HFFc6 (cell line): ENCODE measurements around the gene KLK15. TPM values are rescaled to one million over a fixed set of nuclear protein-coding genes. Genes with fewer than 3 reads are reported as not detected.

Experiments used
- DNase-seq: peaks from one replicate; pipeline ENCODE4 v3.0.0-alpha.2; 2018
- H3K27ac Mint-ChIP-seq: 2 replicates; pipeline ENCODE4 v1.8.0; 2020; ENCODE audit warnings: mild to moderate bottlenecking, mixed read lengths
- H3K27me3 Mint-ChIP-seq: 2 replicates; pipeline ENCODE4 v1.8.0; 2021; ENCODE audit warnings: mild to moderate bottlenecking, moderate library complexity, mixed read lengths; ENCODE audit not compliant: insufficient read depth
- H3K36me3 Mint-ChIP-seq: 2 replicates; pipeline ENCODE4 v1.8.0; 2021; ENCODE audit warnings: low read depth, mixed read lengths
- H3K4me1 Mint-ChIP-seq: 2 replicates; pipeline ENCODE4 v1.8.0; 2020; ENCODE audit warnings: low read depth, mixed read lengths
- H3K4me3 Mint-ChIP-seq: 2 replicates; pipeline ENCODE4 v1.8.0; 2020; ENCODE audit warnings: mild to moderate bottlenecking, moderate library complexity, mixed read lengths
- H3K9me3 Mint-ChIP-seq: 2 replicates; pipeline ENCODE4 v1.8.0; 2020; ENCODE audit warnings: mild to moderate bottlenecking, mixed read lengths
- CTCF ChIP-seq: fragments of 200-600 bp; sonication (generic); IDR thresholded peaks from 2 replicates; pipeline ENCODE4 v1.5.0; 2021; ENCODE audit warnings: antibody characterized with exemption, mild to moderate bottlenecking
- total RNA-seq, 6 experiments: library from RNA; stranded (reverse); fragmentation: NEBNext Ultra II Directional; extraction: Animal tissue kit (Norgen Biotek cat#: 25700); gene quantifications; 2 replicates in 1 of 6; 3 replicates in 5 of 6; pipeline ENCODE4 v1.2.3, GENCODE V29; 2021

The KLK15 gene
- total RNA-seq, 6 experiments from 2014 or later: not detected

- 0 out of 2 replicates have a peak, but pooled peaks cover 3% of the 10 kb centered on the region for H3K36me3 Mint-ChIP-seq
- no peaks in the 10 kb centered on the region for H3K4me1 Mint-ChIP-seq
- H3K4me3 Mint-ChIP-seq: no peak overlapping the region
- H3K27ac Mint-ChIP-seq: peak overlapping the region; percentile 46; the same call in 1 of the 2 replicates
- no peak for DNase-seq
- no peak for TF ChIP-seq CTCF
- H3K9me3 Mint-ChIP-seq: no peaks in the 10 kb centered on the region; the same call in 1 of the 2 replicates
- peaks cover 10% of the 10 kb centered on the region for H3K27me3 Mint-ChIP-seq
Observed at GRCh38 chr19:50794074-50794875, 39.1 kb downstream of the KLK15 start.

- H3K4me3 Mint-ChIP-seq: no peak overlapping the region
- H3K27me3 Mint-ChIP-seq: peaks cover 10% of the 10 kb centered on the region
- H3K36me3 Mint-ChIP-seq: 0 out of 2 replicates have a peak, but pooled peaks cover 3% of the 10 kb centered on the region
- H3K9me3 Mint-ChIP-seq: no peaks in the 10 kb centered on the region; the same call in 1 of the 2 replicates
- DNase-seq: no peak
- H3K4me1 Mint-ChIP-seq: no peaks in the 10 kb centered on the region
- TF ChIP-seq CTCF: no peak
- no peak overlapping the region for H3K27ac Mint-ChIP-seq
Observed at GRCh38 chr19:50793558-50794065, 39.8 kb downstream of the KLK15 start.

GRCh38 chr19:50792272-50793250 is 40.8 kb downstream of the KLK15 start:
- H3K4me3 Mint-ChIP-seq: no peak overlapping the region
- no peak for DNase-seq

GRCh38 chr19:50791594-50792271 is 41.6 kb downstream of the KLK15 start:
- H3K4me1 Mint-ChIP-seq: no peaks in the 10 kb centered on the region
- no peaks in the 10 kb centered on the region; the same call in 1 of the 2 replicates for H3K9me3 Mint-ChIP-seq
- H3K36me3 Mint-ChIP-seq: 0 out of 2 replicates have a peak, but pooled peaks cover 3% of the 10 kb centered on the region
- H3K27ac Mint-ChIP-seq: no peak overlapping the region
- peaks cover 7% of the 10 kb centered on the region for H3K27me3 Mint-ChIP-seq
- DNase-seq: no peak
- H3K4me3 Mint-ChIP-seq: no peak overlapping the region; the same call in 1 of the 2 replicates
- TF ChIP-seq CTCF: no peak

More at GRCh38 chr19:50792272-50793250, 40.8 kb downstream of the KLK15 start:
- no peak for TF ChIP-seq CTCF
- Mint-ChIP-seq H3K27me3 (peaks cover 7% of the 10 kb centered on the region), H3K4me1 (no peaks in the 10 kb centered on the region), H3K36me3 (0 out of 2 replicates have a peak, but pooled peaks cover 3% of the 10 kb centered on the region), H3K9me3 (no peaks in the 10 kb centered on the region; the same call in 1 of the 2 replicates), H3K27ac (no peak overlapping the region)
